ENCODE data around the gene CENPW. TPM values are rescaled to one million over a fixed set of nuclear protein-coding genes. Genes with fewer than 3 reads are reported as not detected.

Gene CENPW
- total and polyA plus RNA-seq, 12 donors = 0.50 to 6.1 (median 1.2) TPM; not detected in 4

DNA sequence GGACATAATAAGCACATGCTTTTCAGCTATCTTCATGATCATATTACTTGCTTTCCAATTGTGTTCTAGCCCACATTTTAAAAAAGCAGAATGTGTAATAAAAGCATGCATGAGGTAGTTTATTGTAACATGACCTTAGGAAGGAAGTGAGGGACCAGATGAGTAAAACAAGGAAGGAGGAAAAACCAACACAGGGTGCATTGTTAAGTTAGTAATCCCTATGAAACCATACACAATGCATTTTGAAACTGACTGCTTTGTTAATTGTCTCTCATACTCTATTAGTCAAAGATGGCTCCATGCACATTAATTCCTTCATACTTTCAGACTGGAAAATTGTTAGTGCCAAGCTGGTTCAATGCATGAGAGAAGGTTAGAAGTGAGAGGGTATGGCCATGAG is 37.7 kb upstream of the CENPW start:
- no peaks in the 10 kb centered on the region for H3K36me3 ChIP-seq
- intact Hi-C loops (cut with DNase I) = no loop called here
- ATAC-seq (no peak), DNase-seq (no peak)
- H3K4me3 ChIP-seq = no peak overlapping the region
- no peaks in the 10 kb centered on the region for H3K27me3 ChIP-seq
- no peak for TF ChIP-seq CTCF (IDR thresholded peaks at IDR 0.05)
- no peaks in the 10 kb centered on the region for H3K9me3 ChIP-seq
- no peak overlapping the region for H3K27ac ChIP-seq
- no peaks in the 10 kb centered on the region for H3K4me1 ChIP-seq

- no peaks in the 10 kb centered on the region for H3K9me3 ChIP-seq
- TF ChIP-seq CTCF (IDR thresholded peaks at IDR 0.05) = no peak
- intact Hi-C loops (cut with DNase I) = no loop called here
- no peak for ATAC-seq
- H3K4me3 ChIP-seq = no peak overlapping the region
- no peak for DNase-seq
- no peaks in the 10 kb centered on the region for H3K36me3 ChIP-seq
- no peak overlapping the region for H3K27ac ChIP-seq
- 72 to 81% methylated on average over 2 of the region's 2 CpGs for WGBS, 2 donors
- H3K27me3 ChIP-seq = no peaks in the 10 kb centered on the region
- no peaks in the 10 kb centered on the region for H3K4me1 ChIP-seq
Measured at GRCh38 chr6:126307849-126308248, 32.1 kb upstream of the CENPW start.

- DNase-seq = no peak
- intact Hi-C loops (cut with DNase I) = no loop called here
- H3K27ac ChIP-seq = no peak overlapping the region
Measured at GRCh38 chr6:126308362-126308761, 31.6 kb upstream of the CENPW start.

GRCh38 chr6:126312013-126312665 is 27.8 kb upstream of the CENPW start:
- no peak for DNase-seq
- WGBS, 2 donors = 90 to 94% methylated on average over 1 of the region's 1 CpG

More at GRCh38 chr6:126308362-126308761, 31.6 kb upstream of the CENPW start:
- H3K4me3 ChIP-seq = no peak overlapping the region
- H3K36me3 ChIP-seq = no peaks in the 10 kb centered on the region
- H3K27me3 ChIP-seq = no peaks in the 10 kb centered on the region
- H3K4me1 ChIP-seq = no peaks in the 10 kb centered on the region
- no peaks in the 10 kb centered on the region for H3K9me3 ChIP-seq
- 86 to 89% methylated on average over 3 of the region's 3 CpGs for WGBS, 2 donors
- no peak for ATAC-seq
- TF ChIP-seq CTCF (IDR thresholded peaks at IDR 0.05) = no peak

More at GRCh38 chr6:126312013-126312665, 27.8 kb upstream of the CENPW start:
- no peak for ATAC-seq
- peak in 1 of 9 donors; percentile 10 for TF ChIP-seq CTCF (IDR thresholded peaks at IDR 0.05)
- Histone ChIP-seq H3K4me3 (no peak overlapping the region), H3K4me1 (no peaks in the 10 kb centered on the region), H3K36me3 (no peaks in the 10 kb centered on the region), H3K9me3 (no peaks in the 10 kb centered on the region), H3K27me3 (no peaks in the 10 kb centered on the region), H3K27ac (no peak overlapping the region)
- intact Hi-C loops (cut with DNase I) = no loop called here

Data from heart right ventricle (tissue), 16 donors.